Measurements from ENCODE around the gene SBF1. TPM values are rescaled to one million over a fixed set of nuclear protein-coding genes. Genes with fewer than 3 reads are reported as not detected.
A peak's percentile ranks its signal among the peaks of the same experiment; 100 is the strongest.

The SBF1 gene
- total and polyA plus RNA-seq, 2 donors (not counting 1 experiment from before 2014, with no cell fraction given) = 110 to 254 TPM

- H3K4me1 ChIP-seq (ENCODE audit: control insufficient read depth in 2 of 2, insufficient read depth in 2 of 2, low read length in 2 of 2) = no peaks in the 10 kb centered on the region
- no peak overlapping the region for H3K4me2 ChIP-seq (replicated peaks; ENCODE audit: low read depth, low read length, poor library complexity, severe bottlenecking)
- Mint-ChIP-seq H3K4me1 (no peaks in the 10 kb centered on the region), H3K9me3 (ENCODE audit: insufficient read depth) (no peaks in the 10 kb centered on the region), H3K27ac (no peak overlapping the region), H3K27me3 (no peaks in the 10 kb centered on the region), H3K4me3 (no peak overlapping the region)
- no peaks in the 10 kb centered on the region for H3K9me3 ChIP-seq (ENCODE audit: control extremely low read depth in 1 of 3, control insufficient read depth in 2 of 3, insufficient read depth in 1 of 3, low read length in 2 of 3)
- DNase-seq = peak; percentile 3
- no peak overlapping the region for H3K4me3 ChIP-seq (ENCODE audit: control extremely low read depth in 1 of 5, extremely low read depth in 1 of 5, insufficient read depth in 1 of 5, low read depth in 2 of 5, low read length in 4 of 5)
- no peak overlapping the region for H3K27ac ChIP-seq (ENCODE audit: low read length in 2 of 2)
- H4K20me1 ChIP-seq (ENCODE audit: control insufficient read depth, insufficient read depth, low read length, poor library complexity, severe bottlenecking) = no peaks in the 10 kb centered on the region
- POLR2A ChIA-PET = no interaction called here
- WGBS (ENCODE audit: insufficient coverage) = 92% methylated on average over 8 of the region's 12 CpGs
- CTCF ChIA-PET = no interaction called here
- H3K36me3 ChIP-seq (replicated peaks in 1 of 2; ENCODE audit: control extremely low read depth in 1 of 2, control insufficient read depth in 1 of 2, extremely low read depth in 1 of 2, insufficient read depth in 2 of 2, low read length in 1 of 2) = peaks cover 1 to 81% of the 10 kb centered on the region in 2 experiments
- no peak for TF ChIP-seq CTCF (IDR thresholded peaks at IDR 0.05)
- no peak for TF ChIP-seq EZH2 (IDR thresholded peaks at IDR 0.05; ENCODE audit: borderline replicate concordance, insufficient read depth, low read depth, low read length, poor library complexity, severe bottlenecking)
- H2AFZ ChIP-seq (ENCODE audit: insufficient read depth, low read depth, low read length, poor library complexity, severe bottlenecking) = no peak overlapping the region
- intact Hi-C loops (cut with micrococcal nuclease) = no loop called here
- peaks cover 6% of the 10 kb centered on the region for H3K79me2 ChIP-seq (ENCODE audit: control insufficient read depth, insufficient read depth, low read length)
- no peaks in the 10 kb centered on the region for H3K27me3 ChIP-seq (replicated peaks in 1 of 4; ENCODE audit: control extremely low read depth in 1 of 4, control insufficient read depth in 3 of 4, insufficient read depth in 4 of 4, low read length in 3 of 4)
- no peak for ATAC-seq (ENCODE audit: low read depth)
- H3K9ac ChIP-seq (ENCODE audit: low read length) = no peak overlapping the region
Observed at GRCh38 chr22:50420581-50420980, 54.3 kb downstream of the SBF1 start.

GRCh38 chr22:50420015-50420414 lies 54.8 kb downstream of the SBF1 start:
- H2AFZ ChIP-seq (ENCODE audit: insufficient read depth, low read depth, low read length, poor library complexity, severe bottlenecking) = no peak overlapping the region
- WGBS (ENCODE audit: insufficient coverage) = 96% methylated on average over 10 of the region's 10 CpGs
- no peaks in the 10 kb centered on the region for H3K27me3 ChIP-seq (replicated peaks in 1 of 4; ENCODE audit: control extremely low read depth in 1 of 4, control insufficient read depth in 3 of 4, insufficient read depth in 4 of 4, low read length in 3 of 4)
- Mint-ChIP-seq H3K4me1 (no peaks in the 10 kb centered on the region), H3K27ac (no peak overlapping the region), H3K4me3 (no peak overlapping the region), H3K27me3 (no peaks in the 10 kb centered on the region), H3K9me3 (ENCODE audit: insufficient read depth) (no peaks in the 10 kb centered on the region)
- no peak overlapping the region for H3K4me3 ChIP-seq (ENCODE audit: control extremely low read depth in 1 of 5, extremely low read depth in 1 of 5, insufficient read depth in 1 of 5, low read depth in 2 of 5, low read length in 4 of 5)
- no peak overlapping the region for H3K4me2 ChIP-seq (replicated peaks; ENCODE audit: low read depth, low read length, poor library complexity, severe bottlenecking)
- H3K9ac ChIP-seq (ENCODE audit: low read length) = no peak overlapping the region
- POLR2A ChIA-PET = no interaction called here
- no peaks in the 10 kb centered on the region for H3K4me1 ChIP-seq (ENCODE audit: control insufficient read depth in 2 of 2, insufficient read depth in 2 of 2, low read length in 2 of 2)
- no peaks in the 10 kb centered on the region for H4K20me1 ChIP-seq (ENCODE audit: control insufficient read depth, insufficient read depth, low read length, poor library complexity, severe bottlenecking)
- TF ChIP-seq CTCF (IDR thresholded peaks at IDR 0.05) = no peak
- TF ChIP-seq EZH2 (IDR thresholded peaks at IDR 0.05; ENCODE audit: borderline replicate concordance, insufficient read depth, low read depth, low read length, poor library complexity, severe bottlenecking) = no peak
- intact Hi-C loops (cut with micrococcal nuclease) = no loop called here
- H3K36me3 ChIP-seq (replicated peaks in 1 of 2; ENCODE audit: control extremely low read depth in 1 of 2, control insufficient read depth in 1 of 2, extremely low read depth in 1 of 2, insufficient read depth in 2 of 2, low read length in 1 of 2) = peaks cover 6 to 82% of the 10 kb centered on the region in 2 experiments
- no peak overlapping the region for H3K27ac ChIP-seq (ENCODE audit: low read length in 2 of 2)
- CTCF ChIA-PET = interaction anchor here (0.8 kb wide), 1 partner anchor 77 kb away, joined by 3 read pairs; no protein-coding TSS in a partner anchor
- DNase-seq (peak; percentile 7), ATAC-seq (ENCODE audit: low read depth) (no peak)
- H3K79me2 ChIP-seq (ENCODE audit: control insufficient read depth, insufficient read depth, low read length) = peaks cover 6% of the 10 kb centered on the region
- no peaks in the 10 kb centered on the region for H3K9me3 ChIP-seq (ENCODE audit: control extremely low read depth in 1 of 3, control insufficient read depth in 2 of 3, insufficient read depth in 1 of 3, low read length in 2 of 3)

All from B cell (primary cell).